GM19035 (cell line): ENCODE data around the gene ANKRD42.

Source experiments
- ATAC-seq: cut with Tn5 transposase; IDR thresholded peaks from one replicate; pipeline ENCODE4 v1.9.1; 2021; ENCODE audit not compliant: unreplicated experiment

The ANKRD42 gene

DNA sequence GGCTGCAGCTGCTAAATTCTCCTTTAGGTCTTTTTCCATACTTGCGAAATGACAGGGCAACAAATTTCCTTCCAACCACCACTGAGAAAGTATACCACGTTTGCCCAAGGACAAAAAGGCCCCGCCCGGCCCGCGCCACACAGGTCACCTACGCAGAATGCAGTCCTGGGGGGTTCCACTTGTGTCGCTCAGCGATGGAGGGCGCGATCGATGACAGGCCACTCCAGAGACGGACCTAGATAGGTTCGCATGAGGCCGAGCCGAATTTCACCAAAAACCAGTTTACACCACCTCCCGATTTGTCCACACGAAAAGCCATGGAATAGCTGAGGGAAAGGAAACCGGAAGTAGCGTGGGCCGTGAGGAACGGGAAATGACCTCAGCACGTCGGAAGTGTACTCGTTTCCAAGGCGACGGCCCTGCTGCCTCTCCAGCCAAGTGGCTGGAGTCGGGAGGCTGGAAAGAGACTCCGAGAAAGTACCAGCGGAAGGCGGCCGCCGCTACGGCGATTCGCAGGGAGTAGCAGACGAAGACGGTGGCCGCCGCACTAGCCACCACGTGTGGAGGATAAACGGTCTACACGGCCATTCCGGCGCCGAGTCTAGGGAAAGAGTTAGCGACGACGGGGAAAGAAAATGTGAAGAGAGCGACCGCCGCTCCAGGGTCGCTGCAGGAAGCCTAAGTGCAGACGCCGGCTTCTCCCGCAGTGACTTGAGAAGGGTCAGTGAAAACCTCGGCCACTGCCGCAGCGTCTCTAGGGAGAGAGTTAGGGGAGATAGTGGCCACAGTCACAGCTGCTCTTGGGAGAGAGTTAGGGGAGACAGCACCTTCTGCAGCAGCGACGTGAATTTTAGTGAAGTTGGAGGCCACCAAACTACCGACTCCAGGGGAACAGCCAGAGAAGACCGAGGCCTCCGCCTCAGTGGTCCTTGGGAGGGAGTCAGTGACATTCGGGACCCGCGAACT, at the start of gene ANKRD42:
TSS of gene ANKRD42 (plus strand) at position 398 of the 966 bp plus-strand sequence. CDS start 959 bp downstream, outside the sequence.
- ATAC-seq = peak; percentile 90

DNA sequence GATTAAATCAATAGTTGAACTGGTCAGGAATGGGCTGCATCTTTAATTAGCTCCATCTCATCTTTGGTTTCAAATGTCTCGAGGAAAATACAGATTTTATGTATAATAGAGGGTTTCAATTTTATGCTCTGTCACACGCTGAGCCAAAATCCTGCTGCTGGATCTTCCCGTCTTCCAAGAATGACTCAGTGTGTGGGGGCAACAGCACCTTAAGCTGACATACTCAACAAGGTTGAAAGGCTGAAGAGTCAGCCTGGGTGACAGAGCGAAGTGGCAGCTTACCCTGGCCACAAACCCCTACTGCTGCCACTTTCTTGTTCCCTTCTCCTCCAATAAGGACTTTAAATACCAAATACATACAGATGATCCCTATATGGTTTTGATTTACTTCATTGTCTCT, 45.6 kb upstream of the ANKRD42 start:
- ATAC-seq = no peak

GRCh38 chr11:83150450-83150849, 43.1 kb upstream of the ANKRD42 start:
- no peak for ATAC-seq

DNA sequence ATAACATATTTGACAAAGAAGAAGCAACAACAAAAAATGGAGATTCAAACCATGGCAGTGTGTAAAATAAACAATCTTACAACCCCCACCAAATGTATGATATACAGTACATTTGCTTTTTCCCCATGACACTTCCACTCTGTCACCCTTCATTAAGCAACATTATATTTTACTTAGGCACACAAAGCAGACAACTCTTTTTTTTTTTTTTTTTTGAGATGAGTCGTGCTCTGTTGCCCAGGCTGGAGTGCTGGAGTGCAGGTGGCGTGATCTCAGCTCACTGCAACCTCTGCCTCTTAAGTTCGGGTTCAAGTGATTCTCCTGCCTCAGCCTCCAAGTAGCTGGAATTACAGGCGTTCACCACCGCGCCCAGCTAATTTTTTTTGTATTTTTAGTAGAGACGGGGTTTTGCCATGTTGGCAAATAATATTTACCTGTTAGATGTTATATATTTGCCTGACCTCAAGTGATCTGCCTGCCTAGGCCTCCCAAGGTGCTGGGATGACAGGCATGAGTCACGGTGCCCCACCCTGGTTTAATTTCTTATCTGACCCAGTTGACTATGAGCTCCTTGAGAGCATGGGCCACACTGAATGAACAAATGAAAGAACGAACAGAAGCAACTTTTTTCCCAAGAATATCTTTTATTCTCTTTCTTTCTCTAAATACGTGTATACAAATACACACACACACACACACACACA, 42.1 kb upstream of the ANKRD42 start:
- no peak for ATAC-seq

- ATAC-seq = no peak
These were observed 41.2 kb upstream of the ANKRD42 start for GRCh38 chr11:83152264-83152663.

DNA sequence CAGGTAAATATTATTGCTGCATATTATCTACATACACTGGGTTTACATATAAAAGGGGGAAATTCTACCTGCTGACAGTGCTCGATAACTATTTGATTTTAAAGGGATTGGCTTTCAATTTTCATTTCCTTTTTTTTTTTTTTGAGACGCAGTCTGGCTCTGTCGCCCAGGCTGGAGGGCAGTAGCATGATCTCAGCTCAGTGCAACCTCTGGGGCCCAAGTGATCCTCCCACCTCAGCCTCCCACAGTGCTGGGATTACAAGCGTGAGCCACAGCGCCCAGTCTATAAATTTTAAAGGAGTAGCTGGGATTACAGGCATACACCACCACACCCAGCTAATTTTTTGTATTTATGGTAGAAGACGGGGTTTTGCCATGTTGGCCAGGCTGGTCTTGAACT, 39.7 kb upstream of the ANKRD42 start:
- no peak for ATAC-seq

DNA sequence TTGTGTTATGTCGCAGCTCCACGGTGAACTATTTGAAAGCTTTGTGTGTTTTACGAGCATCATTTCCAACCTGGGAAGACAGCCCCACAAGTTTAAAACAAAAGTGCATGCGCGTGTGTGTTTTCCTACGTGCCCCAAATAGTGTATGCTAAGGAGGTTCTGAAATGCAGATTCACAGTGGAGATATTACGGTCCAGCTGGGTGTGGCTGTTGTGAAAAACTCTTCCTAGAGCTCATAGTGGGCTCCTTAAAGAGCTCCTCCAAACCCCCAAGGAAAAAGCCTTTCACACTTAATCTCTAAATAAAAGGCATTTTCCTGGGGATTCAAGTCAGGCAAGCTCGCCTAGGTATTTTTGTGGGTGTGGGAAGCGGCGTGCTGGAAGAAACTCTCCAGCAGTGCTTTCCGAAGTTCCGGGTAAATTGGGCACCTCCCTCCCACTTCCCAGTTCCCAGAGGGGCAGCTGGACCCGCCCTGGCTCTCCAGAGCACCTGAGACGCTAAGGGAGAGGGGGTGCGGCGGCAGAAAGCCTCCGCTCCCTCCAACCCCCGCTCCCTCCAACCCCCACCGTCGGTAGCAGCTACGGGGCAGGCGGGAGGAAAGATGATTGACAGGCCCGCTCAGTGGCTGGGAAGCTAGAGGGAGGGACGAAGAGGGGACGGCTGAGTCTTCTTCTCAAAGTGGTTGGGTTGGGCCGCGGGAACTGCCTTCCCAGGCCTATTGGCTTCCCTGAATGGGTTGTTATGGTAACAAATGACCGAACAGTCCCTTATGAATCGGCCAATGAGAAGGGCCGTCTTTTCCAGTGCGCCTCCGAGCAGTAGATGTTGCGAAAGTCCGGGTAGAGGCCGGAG, 37.1 kb upstream of the ANKRD42 start:
- peak; percentile 94 for ATAC-seq

- peak; percentile 7 for ATAC-seq
These were observed 36.4 kb upstream of the ANKRD42 start, which contains the start of gene PCF11 for GRCh38 chr11:83156996-83157593. TSS of gene PCF11 (plus strand) at chr11:83157131. CDS start at chr11:83157440, 309 bp downstream.

GRCh38 chr11:83157594-83158356, 35.7 kb upstream of the ANKRD42 start:
- no peak for ATAC-seq

DNA sequence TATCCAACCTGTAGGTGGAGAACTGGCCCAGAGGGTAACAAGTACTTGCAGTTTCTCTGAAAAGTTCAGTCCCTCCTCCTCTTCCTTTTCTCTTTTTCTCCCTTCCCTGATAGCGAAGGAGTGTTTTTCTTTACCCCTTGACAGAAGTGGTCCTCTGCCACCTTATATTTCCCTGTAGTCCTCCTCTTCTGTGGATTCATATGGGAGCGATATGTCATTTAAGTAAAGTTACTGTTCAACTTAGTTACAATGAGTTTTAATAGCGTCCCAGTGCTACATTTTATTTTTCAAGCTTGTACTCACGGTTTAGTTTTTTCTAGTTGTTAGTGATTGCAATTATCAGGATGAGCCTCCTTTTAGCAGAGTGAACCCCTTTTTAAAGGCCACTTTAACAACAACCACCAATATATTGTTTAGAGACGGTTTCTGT, 35.1 kb upstream of the ANKRD42 start:
- no peak for ATAC-seq

DNA sequence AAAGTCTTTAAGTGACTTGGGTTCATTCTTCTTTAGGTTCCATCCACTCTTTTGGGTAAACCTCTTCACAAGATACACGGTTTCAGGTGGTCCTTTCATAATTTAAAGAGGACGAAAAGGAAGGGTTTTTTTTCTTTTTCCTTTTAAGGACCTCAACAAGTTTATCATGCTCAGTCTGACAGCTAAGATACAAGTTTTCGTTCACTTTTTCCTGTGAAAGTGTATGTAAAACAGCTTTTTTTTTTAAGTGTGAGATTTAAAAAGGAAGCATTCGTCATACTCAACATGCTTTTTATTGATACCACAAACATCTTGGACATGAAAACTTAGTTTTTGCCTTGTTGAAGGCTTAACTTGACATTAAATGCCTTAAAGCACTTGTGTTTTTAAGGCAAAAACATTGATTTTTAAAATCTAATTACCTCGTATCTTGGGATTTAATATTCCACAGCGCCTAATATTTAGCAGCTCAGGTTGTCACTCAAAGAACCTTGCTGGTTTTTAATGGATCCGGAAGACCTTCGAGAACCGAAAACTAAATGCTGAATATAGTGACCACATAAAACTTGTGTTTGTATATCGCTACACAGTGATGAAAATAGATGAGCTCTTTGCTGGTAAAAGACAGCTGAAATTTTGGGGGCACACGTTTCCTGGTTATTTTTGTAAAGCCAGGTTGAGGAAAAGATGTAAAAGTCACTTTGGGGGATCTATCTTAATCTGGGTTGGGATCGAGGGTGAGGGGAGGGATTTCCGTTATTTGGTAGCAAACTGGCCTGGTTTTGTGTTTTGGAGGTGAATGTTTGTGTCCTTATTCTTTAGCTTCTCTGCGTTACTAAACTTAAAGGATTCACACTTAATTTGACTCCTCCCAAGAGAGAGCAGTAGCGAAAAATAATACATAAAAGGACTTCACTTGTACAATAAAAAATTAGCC, 34.3 kb upstream of the ANKRD42 start:
- ATAC-seq = no peak

DNA sequence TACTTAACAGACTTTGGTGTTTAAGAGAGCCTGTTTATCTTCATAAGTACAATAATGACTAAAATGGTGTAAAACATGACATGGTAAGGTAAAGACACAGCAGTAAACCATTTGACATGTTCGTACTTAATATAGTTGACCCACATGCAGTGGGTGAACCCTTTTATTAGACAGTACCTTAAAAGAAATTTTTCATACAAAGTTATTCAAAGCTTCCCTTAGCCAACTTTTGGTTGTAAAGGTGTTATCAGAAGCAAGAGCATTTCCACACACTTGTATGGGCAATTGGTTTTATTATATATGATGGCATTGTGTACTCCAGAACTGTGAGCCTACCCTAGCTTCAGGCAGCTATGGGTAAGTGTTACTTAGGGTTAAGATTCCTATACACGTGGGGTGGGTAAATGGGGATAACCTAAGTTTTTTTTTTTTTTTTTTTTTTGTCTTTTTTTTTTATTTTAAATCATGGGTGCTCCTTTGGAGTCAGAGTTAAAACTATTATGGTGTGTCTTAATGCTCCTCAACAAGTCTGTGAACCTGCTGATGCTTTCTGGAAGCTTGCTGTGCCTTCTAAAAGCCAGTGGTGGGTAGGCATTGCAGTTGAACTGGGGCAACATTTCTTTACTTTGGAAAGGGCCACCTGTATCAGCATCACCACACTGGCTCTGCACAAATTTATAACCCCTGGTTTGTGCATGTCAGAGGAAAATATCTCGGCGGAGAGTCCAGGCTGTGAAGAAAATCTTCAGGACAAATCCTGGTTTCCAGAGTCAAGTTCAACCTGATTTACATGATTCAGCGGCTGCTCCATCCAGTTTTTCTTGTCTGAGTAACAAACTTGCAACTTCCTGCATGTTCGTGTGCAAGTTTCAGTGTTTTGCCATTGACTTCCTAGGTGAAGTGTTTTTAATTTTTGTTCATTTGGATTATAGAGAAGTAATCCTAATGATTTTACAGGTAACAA, 33.3 kb upstream of the ANKRD42 start:
- ATAC-seq = no peak

DNA sequence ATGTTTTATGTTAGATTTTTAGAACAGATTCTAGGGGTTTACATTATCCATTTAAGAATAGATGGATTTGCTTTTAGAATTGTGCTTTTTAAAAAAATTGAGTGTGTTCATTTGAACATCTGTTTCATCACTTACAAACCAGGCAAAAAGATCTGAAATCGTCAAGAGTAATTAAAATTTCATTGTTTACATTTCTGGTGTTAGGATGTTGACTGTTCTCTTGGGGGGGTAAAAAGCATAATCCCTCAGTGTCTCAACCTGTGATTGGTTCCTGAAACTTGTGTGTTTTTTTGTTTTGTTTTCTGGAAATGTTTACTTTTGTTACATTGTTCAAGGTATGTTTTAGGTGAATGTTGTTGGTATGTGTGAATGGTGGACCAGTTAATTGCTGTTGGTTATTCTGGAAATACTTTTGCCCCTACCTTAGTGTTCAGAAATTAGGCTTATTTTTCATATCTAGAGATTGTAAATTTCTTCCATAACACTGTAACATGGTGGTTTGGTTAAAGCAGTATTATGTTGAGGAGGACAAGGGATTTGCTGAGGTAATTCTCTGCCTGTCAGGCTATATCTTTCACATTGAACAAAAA, 31.8 kb upstream of the ANKRD42 start:
- no peak for ATAC-seq

DNA sequence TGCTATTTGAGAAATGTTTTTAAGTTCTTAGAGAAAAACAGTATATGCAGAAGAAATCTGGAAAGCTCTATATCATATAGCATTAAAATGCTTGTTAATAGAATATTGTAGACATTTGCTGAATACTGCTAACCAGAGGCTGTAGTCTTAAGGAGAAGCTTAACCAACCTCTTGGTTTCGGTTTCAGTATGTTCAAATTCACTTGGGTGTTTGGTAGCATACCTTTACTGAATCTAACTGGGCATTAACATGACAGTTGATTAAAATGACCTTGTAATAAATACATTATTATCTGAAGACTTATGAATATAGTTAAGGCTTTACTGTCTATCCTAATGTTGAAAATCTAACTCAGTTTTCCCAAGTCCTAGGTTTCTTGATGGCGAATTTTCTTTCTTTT, 31.1 kb upstream of the ANKRD42 start:
- peak; percentile 50 for ATAC-seq

- ATAC-seq = no peak
These were observed 27.2 kb upstream of the ANKRD42 start for GRCh38 chr11:83166193-83166866.

DNA sequence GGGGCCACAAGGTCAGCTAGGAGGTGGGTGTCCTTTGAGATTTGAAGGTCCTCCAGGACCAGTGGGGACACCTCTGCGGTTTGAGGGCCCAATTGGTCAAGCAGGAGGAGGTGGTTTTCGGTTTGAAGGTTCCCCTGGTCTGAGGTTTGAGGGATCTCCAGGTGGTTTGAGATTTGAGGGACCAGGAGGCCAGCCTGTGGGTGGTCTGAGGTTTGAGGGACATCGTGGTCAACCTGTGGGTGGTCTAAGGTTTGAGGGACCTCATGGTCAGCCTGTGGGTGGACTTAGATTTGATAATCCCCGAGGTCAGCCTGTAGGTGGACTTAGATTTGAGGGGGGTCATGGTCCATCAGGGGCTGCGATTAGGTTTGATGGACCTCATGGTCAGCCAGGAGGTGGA, 24.8 kb upstream of the ANKRD42 start:
- ATAC-seq = no peak

- no peak for ATAC-seq
These were observed 22.6 kb upstream of the ANKRD42 start for GRCh38 chr11:83170865-83171264.
